Adrenal gland (tissue), 5 donors: ENCODE measurements around the gene SMURF2.

ENCODE experiments used
- POLR2A ChIP-seq, 2 donors: fragments of 450-650 bp; IDR thresholded peaks; one replicate each; pipeline ENCODE4 v1.6.1; 2017; ENCODE audit warnings: antibody characterized with exemption in 2 of 2, mild to moderate bottlenecking in 2 of 2, moderate library complexity in 1 of 2
- TF ChIP-seq, protein P1 (sequence below), 6 experiments: fragments of 450-650 bp in 4 of 6; fragments of 200-600 bp in 2 of 6; sonication (generic) in 1 of 6; IDR thresholded peaks; 1 replicate in 5 of 6; 2 replicates in 1 of 6; pipeline versions ENCODE4 v1.5.1 to v1.8.0; 2016 to 2021; ENCODE audit warnings: antibody characterized with exemption in 6 of 6, mild to moderate bottlenecking in 2 of 6, moderate library complexity in 1 of 6
- donor health status: DM: no; HTN: no; CAD: no.

DNA sequence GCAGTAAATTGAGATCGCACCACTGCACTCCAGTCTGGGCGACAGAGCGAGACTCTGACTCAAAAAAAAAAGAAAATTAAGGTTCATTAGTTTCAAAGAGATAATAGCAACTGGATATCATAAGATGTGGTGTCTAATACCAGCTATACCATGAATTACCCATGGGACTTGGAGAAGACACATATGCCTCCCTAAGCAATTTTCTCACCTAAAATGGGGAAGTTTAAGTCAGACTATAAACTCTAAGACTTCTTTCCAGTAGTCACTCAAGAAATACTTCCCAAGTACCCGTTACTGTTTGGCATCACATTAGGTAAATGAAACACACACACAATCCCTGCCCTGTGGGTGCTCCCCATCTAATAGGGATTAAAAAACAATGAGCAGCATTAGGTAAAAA, 22.6 kb downstream of the SMURF2 start:
- TF ChIP-seq, protein P1, sequence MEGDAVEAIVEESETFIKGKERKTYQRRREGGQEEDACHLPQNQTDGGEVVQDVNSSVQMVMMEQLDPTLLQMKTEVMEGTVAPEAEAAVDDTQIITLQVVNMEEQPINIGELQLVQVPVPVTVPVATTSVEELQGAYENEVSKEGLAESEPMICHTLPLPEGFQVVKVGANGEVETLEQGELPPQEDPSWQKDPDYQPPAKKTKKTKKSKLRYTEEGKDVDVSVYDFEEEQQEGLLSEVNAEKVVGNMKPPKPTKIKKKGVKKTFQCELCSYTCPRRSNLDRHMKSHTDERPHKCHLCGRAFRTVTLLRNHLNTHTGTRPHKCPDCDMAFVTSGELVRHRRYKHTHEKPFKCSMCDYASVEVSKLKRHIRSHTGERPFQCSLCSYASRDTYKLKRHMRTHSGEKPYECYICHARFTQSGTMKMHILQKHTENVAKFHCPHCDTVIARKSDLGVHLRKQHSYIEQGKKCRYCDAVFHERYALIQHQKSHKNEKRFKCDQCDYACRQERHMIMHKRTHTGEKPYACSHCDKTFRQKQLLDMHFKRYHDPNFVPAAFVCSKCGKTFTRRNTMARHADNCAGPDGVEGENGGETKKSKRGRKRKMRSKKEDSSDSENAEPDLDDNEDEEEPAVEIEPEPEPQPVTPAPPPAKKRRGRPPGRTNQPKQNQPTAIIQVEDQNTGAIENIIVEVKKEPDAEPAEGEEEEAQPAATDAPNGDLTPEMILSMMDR (IDR thresholded peaks at IDR 0.05): no peak
- no peak for TF ChIP-seq POLR2A (IDR thresholded peaks at IDR 0.05)
